ENCODE results near the gene PRDX3. TPM values are rescaled to one million over a fixed set of nuclear protein-coding genes. Genes with fewer than 3 reads are reported as not detected.
A peak's percentile ranks its signal among the peaks of the same experiment; 100 is the strongest.

PRDX3 gene
- total RNA-seq, 1 donor from 2014 or later: 63.7 TPM

GRCh38 chr10:119191881-119192280 lies 13.3 kb upstream of the PRDX3 start:
- H3K4me1 Mint-ChIP-seq: peaks cover 14% of the 10 kb centered on the region
- no peak overlapping the region for H3K4me3 Mint-ChIP-seq
- no peak for ATAC-seq (ENCODE audit: low read depth)
- ChIA-PET CTCF (interaction anchor here (3.1 kb wide), 1 partner anchor 7 kb away, joined by 12 read pairs; no protein-coding TSS in a partner anchor), POLR2A (interaction anchor here (0.7 kb wide), 1 partner anchor 733 kb away, joined by 6 read pairs; no protein-coding TSS in a partner anchor)
- H3K27ac Mint-ChIP-seq: no peak overlapping the region
- DNase-seq: no peak
- intact Hi-C loops (cut with micrococcal nuclease): no loop called here
- TF ChIP-seq CTCF (IDR thresholded peaks at IDR 0.05): no peak
- H3K27me3 Mint-ChIP-seq: no peaks in the 10 kb centered on the region
- no peaks in the 10 kb centered on the region for H3K36me3 Mint-ChIP-seq (ENCODE audit: low read depth)
- no peaks in the 10 kb centered on the region for H3K9me3 Mint-ChIP-seq

GRCh38 chr10:119190954-119191785 lies 12.6 kb upstream of the PRDX3 start:
- ATAC-seq (ENCODE audit: low read depth): no peak
- H3K4me1 Mint-ChIP-seq: peaks cover 14% of the 10 kb centered on the region
- intact Hi-C loops (cut with micrococcal nuclease): no loop called here

GRCh38 chr10:119190353-119190752 lies 11.7 kb upstream of the PRDX3 start:
- no peaks in the 10 kb centered on the region for H3K27me3 Mint-ChIP-seq
- no peak overlapping the region for H3K4me3 Mint-ChIP-seq
- ATAC-seq (ENCODE audit: low read depth) (no peak), DNase-seq (no peak)
- H3K9me3 Mint-ChIP-seq: no peaks in the 10 kb centered on the region
- peaks cover 14% of the 10 kb centered on the region for H3K4me1 Mint-ChIP-seq
- ChIA-PET POLR2A (no interaction called here), CTCF (interaction anchor here (1.6 to 3.1 kb wide), 2 partner anchors 9 to 13 kb away, joined by 4 to 12 read pairs; no protein-coding TSS in a partner anchor)
- H3K36me3 Mint-ChIP-seq (ENCODE audit: low read depth): no peaks in the 10 kb centered on the region
- TF ChIP-seq CTCF (IDR thresholded peaks at IDR 0.05): no peak
- intact Hi-C loops (cut with micrococcal nuclease): no loop called here
- no peak overlapping the region for H3K27ac Mint-ChIP-seq

More at GRCh38 chr10:119190954-119191785, 12.6 kb upstream of the PRDX3 start:
- Mint-ChIP-seq H3K4me3 (no peak overlapping the region), H3K27ac (no peak overlapping the region), H3K36me3 (ENCODE audit: low read depth) (no peaks in the 10 kb centered on the region), H3K27me3 (no peaks in the 10 kb centered on the region), H3K9me3 (no peaks in the 10 kb centered on the region)
- ChIA-PET POLR2A (no interaction called here), CTCF (interaction anchor here (3.1 kb wide), 1 partner anchor 8 kb away, joined by 12 read pairs; no protein-coding TSS in a partner anchor)
- TF ChIP-seq CTCF (IDR thresholded peaks at IDR 0.05): no peak
- no peak for DNase-seq

GRCh38 chr10:119189811-119190282 lies 11.2 kb upstream of the PRDX3 start:
- CTCF ChIA-PET: interaction anchor here (0.6 to 3.1 kb wide), 4 partner anchors 9 to 413 kb away, joined by 3 to 12 read pairs (median 4); no protein-coding TSS in a partner anchor
- Mint-ChIP-seq H3K9me3 (no peaks in the 10 kb centered on the region), H3K27ac (no peak overlapping the region), H3K36me3 (ENCODE audit: low read depth) (no peaks in the 10 kb centered on the region), H3K4me3 (no peak overlapping the region), H3K27me3 (no peaks in the 10 kb centered on the region), H3K4me1 (peaks cover 14% of the 10 kb centered on the region)
- DNase-seq: no peak
- intact Hi-C loops (cut with micrococcal nuclease): no loop called here
- peak; percentile 31 for ATAC-seq (ENCODE audit: low read depth)
- POLR2A ChIA-PET: interaction anchor here (1.3 kb wide), 1 partner anchor 10 kb away, joined by 4 read pairs; no protein-coding TSS in a partner anchor
- no peak for TF ChIP-seq CTCF (IDR thresholded peaks at IDR 0.05)
